ENCODE measurements around the gene ARSB.

Gene ARSB

GRCh38 chr5:78997090-78997489 lies 12.0 kb upstream of the ARSB start:
- DNase-seq (ENCODE audit: extremely low read depth, low read depth) = no peak
- no peak for TF ChIP-seq CTCF (IDR thresholded peaks at IDR 0.05; ENCODE audit: low read depth, low read length)

GRCh38 chr5:78995521-78996007 lies 10.5 kb upstream of the ARSB start:
- DNase-seq (ENCODE audit: extremely low read depth, low read depth) = no peak
- no peak for TF ChIP-seq CTCF (IDR thresholded peaks at IDR 0.05; ENCODE audit: low read depth, low read length)

- TF ChIP-seq CTCF (IDR thresholded peaks at IDR 0.05; ENCODE audit: low read depth, low read length) = no peak
- DNase-seq (ENCODE audit: extremely low read depth, low read depth) = no peak
Observed at GRCh38 chr5:78993165-78993564, 8.1 kb upstream of the ARSB start.

GRCh38 chr5:78992146-78992545 lies 7.0 kb upstream of the ARSB start:
- no peak for DNase-seq (ENCODE audit: extremely low read depth, low read depth)
- TF ChIP-seq CTCF (IDR thresholded peaks at IDR 0.05; ENCODE audit: low read depth, low read length) = no peak

GRCh38 chr5:78989080-78989479 lies 4.0 kb upstream of the ARSB start:
- DNase-seq (ENCODE audit: extremely low read depth, low read depth) = no peak
- no peak for TF ChIP-seq CTCF (IDR thresholded peaks at IDR 0.05; ENCODE audit: low read depth, low read length)

GRCh38 chr5:78985725-78986223 lies 664 bp upstream of the ARSB start:
- no peak for TF ChIP-seq CTCF (IDR thresholded peaks at IDR 0.05; ENCODE audit: low read depth, low read length)
- no peak for DNase-seq (ENCODE audit: extremely low read depth, low read depth)

GRCh38 chr5:78984439-78985115 lies 533 bp downstream of the ARSB start:
- DNase-seq (ENCODE audit: extremely low read depth, low read depth) = no peak
- peak; percentile 35 for TF ChIP-seq CTCF (IDR thresholded peaks at IDR 0.05; ENCODE audit: low read depth, low read length)

Data from AG09319 (cell line).